Mucosa of descending colon (tissue), 3 donors: ENCODE results near the gene STUM. TPM values are rescaled to one million over a fixed set of nuclear protein-coding genes. Genes with fewer than 3 reads are reported as not detected.

Source experiments
- ATAC-seq: fragments of 200-7000 bp; cut with Tn5 transposase; one replicate; pipeline ENCODE4 v1.9.1; 2020; ENCODE audit warnings: mild to moderate bottlenecking, moderate library complexity
- DNase-seq, 3 donors: peaks; one replicate each; pipeline ENCODE4 v3.0.0-alpha.2; 2020
- H3K36me3 ChIP-seq: fragments of 200-600 bp; one replicate; pipeline ENCODE4 v1.8.0; 2021; ENCODE audit warnings: low read depth, mild to moderate bottlenecking
- H3K4me1 ChIP-seq: fragments of 200-600 bp; one replicate; pipeline ENCODE4 v1.8.0; 2021; ENCODE audit warnings: low read depth, mild to moderate bottlenecking
- H3K4me3 ChIP-seq: fragments of 200-600 bp; one replicate; pipeline ENCODE4 v1.8.0; 2021; ENCODE audit warnings: mild to moderate bottlenecking
- H3K9me3 ChIP-seq: fragments of 200-600 bp; one replicate; pipeline ENCODE4 v1.8.0; 2021; ENCODE audit warnings: mild to moderate bottlenecking
- CTCF ChIP-seq: fragments of 200-600 bp; IDR thresholded peaks from one replicate; pipeline ENCODE4 v1.8.0; 2022; ENCODE audit warnings: antibody characterized with exemption, mild to moderate bottlenecking
- intact Hi-C, 2 donors: fragments of 100-400 bp; cut with DNase I in 1 of 2; cut with micrococcal nuclease in 1 of 2; formaldehyde crosslinking; loops; one replicate each; pipeline versions ENCODE4 v1.11.0 to v1.11.1; 2022; cut with DNase I, micrococcal nuclease
- total RNA-seq, 3 donors: library from RNA; stranded (reverse); fragmentation: NEBNext Ultra II Directional in 2 of 3; extraction: Animal tissue kit (Norgen Biotek cat#: 25700) in 2 of 3; gene quantifications; one replicate each; pipeline versions ENCODE4 v1.2.1 to v1.2.4, GENCODE V29; 2021 to 2023
- donor health status: DM: no; HTN: no; CAD: no; lungs with moderate emphysema.
- donor health status: DM: no; HTN: no; CAD: no.
- donor health status: DM: no; HTN: yes; CAD: no.

Gene STUM
- total RNA-seq, 3 donors from 2014 or later: 1.2 to 18.4 (median 4.9) TPM

- Histone ChIP-seq H3K4me3 (no peak overlapping the region), H3K36me3 (no peaks in the 10 kb centered on the region), H3K9me3 (no peaks in the 10 kb centered on the region), H3K4me1 (no peaks in the 10 kb centered on the region)
- TF ChIP-seq CTCF: no peak
- intact Hi-C loops: no loop called here
- ATAC-seq (no peak), DNase-seq (peak in 1 of 3 donors; percentile 42)
These were observed 35.6 kb downstream of the STUM start for GRCh38 chr1:226584164-226584563.

GRCh38 chr1:226586116-226586515 lies 37.6 kb downstream of the STUM start:
- no peak for TF ChIP-seq CTCF
- no peaks in the 10 kb centered on the region for H3K36me3 ChIP-seq
- no peaks in the 10 kb centered on the region for H3K9me3 ChIP-seq
- H3K4me1 ChIP-seq: no peaks in the 10 kb centered on the region
- intact Hi-C loops: no loop called here
- ATAC-seq (no peak), DNase-seq (no peak)
- no peak overlapping the region for H3K4me3 ChIP-seq

- no peak for ATAC-seq
- Histone ChIP-seq H3K4me1 (no peaks in the 10 kb centered on the region), H3K36me3 (no peaks in the 10 kb centered on the region), H3K4me3 (no peak overlapping the region), H3K9me3 (no peaks in the 10 kb centered on the region)
- DNase-seq: no peak
- TF ChIP-seq CTCF: no peak
- intact Hi-C loops: no loop called here
These were observed 38.3 kb downstream of the STUM start for GRCh38 chr1:226586650-226587422.

- H3K4me3 ChIP-seq: no peak overlapping the region
- H3K9me3 ChIP-seq: no peaks in the 10 kb centered on the region
- no peak for ATAC-seq
These were observed 39.9 kb downstream of the STUM start for GRCh38 chr1:226588484-226588883.

GRCh38 chr1:226589008-226589733 lies 40.6 kb downstream of the STUM start:
- no peak overlapping the region for H3K4me3 ChIP-seq
- H3K36me3 ChIP-seq: no peaks in the 10 kb centered on the region
- no peaks in the 10 kb centered on the region for H3K4me1 ChIP-seq
- no peak for TF ChIP-seq CTCF
- H3K9me3 ChIP-seq: no peaks in the 10 kb centered on the region
- intact Hi-C loops: no loop called here
- no peak for ATAC-seq
- DNase-seq: no peak

More at GRCh38 chr1:226588484-226588883, 39.9 kb downstream of the STUM start:
- no peaks in the 10 kb centered on the region for H3K4me1 ChIP-seq
- DNase-seq: no peak
- intact Hi-C loops: no loop called here
- no peaks in the 10 kb centered on the region for H3K36me3 ChIP-seq
- TF ChIP-seq CTCF: no peak
